ENCODE data around the gene TNFRSF9. TPM values are rescaled to one million over a fixed set of nuclear protein-coding genes. Genes with fewer than 3 reads are reported as not detected.

Gene TNFRSF9
- total RNA-seq, 1 experiment from 2014 or later = not detected

- no peak for TF ChIP-seq NR3C1 (CRISPR knock-in tag; conservative IDR thresholded peaks at IDR 0.05; ENCODE audit: low read depth)
- H3K4me3 Mint-ChIP-seq = no peak overlapping the region
- peaks cover 4% of the 10 kb centered on the region for H3K9me3 Mint-ChIP-seq
- H3K4me1 Mint-ChIP-seq = 0 out of 2 replicates have a peak, but pooled peaks cover 5% of the 10 kb centered on the region
- ChIA-PET POLR2A (no interaction called here), CTCF (interaction anchor here (0.9 to 1.1 kb wide), 2 partner anchors 91 kb away, joined by 3 read pairs; no protein-coding TSS in a partner anchor)
- no peaks in the 10 kb centered on the region for H3K27me3 Mint-ChIP-seq (ENCODE audit: low read depth)
- no peak overlapping the region for H3K27ac Mint-ChIP-seq
- DNase-seq (ENCODE audit: low spot score) (no peak), ATAC-seq (no peak)
- no peaks in the 10 kb centered on the region for H3K36me3 Mint-ChIP-seq
These were observed 41.7 kb downstream of the TNFRSF9 start for GRCh38 chr1:7898962-7899361.

DNA sequence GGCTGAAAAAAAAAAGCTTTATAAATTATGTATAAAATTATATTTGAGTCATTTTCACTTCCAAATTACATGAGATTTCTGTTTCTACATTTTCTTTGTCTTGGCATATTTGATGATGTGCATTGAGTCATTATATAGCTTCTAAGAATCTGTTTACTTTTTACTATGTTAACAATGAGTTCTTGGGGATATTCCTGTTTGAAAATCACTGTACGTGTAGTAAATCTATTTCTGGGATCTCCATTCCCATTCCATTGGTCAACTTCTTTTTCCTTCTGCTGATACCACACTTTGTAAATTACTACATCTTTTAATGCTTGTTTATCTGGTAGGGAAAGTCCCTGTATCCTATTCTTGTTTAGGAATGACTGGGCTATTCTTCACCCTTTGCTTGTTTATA is 43.6 kb downstream of the TNFRSF9 start:
- H3K4me1 Mint-ChIP-seq = 0 out of 2 replicates have a peak, but pooled peaks cover 5% of the 10 kb centered on the region
- no peaks in the 10 kb centered on the region for H3K36me3 Mint-ChIP-seq
- peaks cover 4% of the 10 kb centered on the region for H3K9me3 Mint-ChIP-seq
- no peak for DNase-seq (ENCODE audit: low spot score)
- TF ChIP-seq MXD4 (CRISPR knock-in tag; IDR thresholded peaks at IDR 0.05; ENCODE audit: borderline replicate concordance) (no peak), FOXJ3 (CRISPR knock-in tag; IDR thresholded peaks at IDR 0.05; ENCODE audit: borderline replicate concordance) (no peak), ZNF219 (CRISPR knock-in tag; IDR thresholded peaks at IDR 0.05; ENCODE audit: borderline replicate concordance) (no peak), E2F1 (CRISPR knock-in tag; IDR thresholded peaks at IDR 0.05) (no peak), MYBL2 (CRISPR knock-in tag; IDR thresholded peaks at IDR 0.05) (no peak), ZNF232 (CRISPR knock-in tag; IDR thresholded peaks at IDR 0.05) (no peak), ZNF671 (CRISPR knock-in tag; IDR thresholded peaks at IDR 0.05) (no peak), PRRX2 (CRISPR knock-in tag; IDR thresholded peaks at IDR 0.05) (no peak), PRDM15 (CRISPR knock-in tag; IDR thresholded peaks at IDR 0.05) (no peak), ZNF512 (CRISPR knock-in tag; IDR thresholded peaks at IDR 0.05; ENCODE audit: borderline replicate concordance) (no peak), TP53 (CRISPR knock-in tag; IDR thresholded peaks at IDR 0.05) (no peak), ZNF532 (CRISPR knock-in tag; IDR thresholded peaks at IDR 0.05; ENCODE audit: borderline replicate concordance) (no peak)
- TF ChIP-seq, protein P1, sequence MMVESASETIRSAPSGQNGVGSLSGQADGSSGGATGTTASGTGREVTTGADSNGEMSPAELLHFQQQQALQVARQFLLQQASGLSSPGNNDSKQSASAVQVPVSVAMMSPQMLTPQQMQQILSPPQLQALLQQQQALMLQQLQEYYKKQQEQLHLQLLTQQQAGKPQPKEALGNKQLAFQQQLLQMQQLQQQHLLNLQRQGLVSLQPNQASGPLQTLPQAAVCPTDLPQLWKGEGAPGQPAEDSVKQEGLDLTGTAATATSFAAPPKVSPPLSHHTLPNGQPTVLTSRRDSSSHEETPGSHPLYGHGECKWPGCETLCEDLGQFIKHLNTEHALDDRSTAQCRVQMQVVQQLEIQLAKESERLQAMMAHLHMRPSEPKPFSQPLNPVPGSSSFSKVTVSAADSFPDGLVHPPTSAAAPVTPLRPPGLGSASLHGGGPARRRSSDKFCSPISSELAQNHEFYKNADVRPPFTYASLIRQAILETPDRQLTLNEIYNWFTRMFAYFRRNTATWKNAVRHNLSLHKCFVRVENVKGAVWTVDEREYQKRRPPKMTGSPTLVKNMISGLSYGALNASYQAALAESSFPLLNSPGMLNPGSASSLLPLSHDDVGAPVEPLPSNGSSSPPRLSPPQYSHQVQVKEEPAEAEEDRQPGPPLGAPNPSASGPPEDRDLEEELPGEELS (CRISPR knock-in tag; IDR thresholded peaks at IDR 0.05) = no peak
- TF ChIP-seq, protein P2, sequence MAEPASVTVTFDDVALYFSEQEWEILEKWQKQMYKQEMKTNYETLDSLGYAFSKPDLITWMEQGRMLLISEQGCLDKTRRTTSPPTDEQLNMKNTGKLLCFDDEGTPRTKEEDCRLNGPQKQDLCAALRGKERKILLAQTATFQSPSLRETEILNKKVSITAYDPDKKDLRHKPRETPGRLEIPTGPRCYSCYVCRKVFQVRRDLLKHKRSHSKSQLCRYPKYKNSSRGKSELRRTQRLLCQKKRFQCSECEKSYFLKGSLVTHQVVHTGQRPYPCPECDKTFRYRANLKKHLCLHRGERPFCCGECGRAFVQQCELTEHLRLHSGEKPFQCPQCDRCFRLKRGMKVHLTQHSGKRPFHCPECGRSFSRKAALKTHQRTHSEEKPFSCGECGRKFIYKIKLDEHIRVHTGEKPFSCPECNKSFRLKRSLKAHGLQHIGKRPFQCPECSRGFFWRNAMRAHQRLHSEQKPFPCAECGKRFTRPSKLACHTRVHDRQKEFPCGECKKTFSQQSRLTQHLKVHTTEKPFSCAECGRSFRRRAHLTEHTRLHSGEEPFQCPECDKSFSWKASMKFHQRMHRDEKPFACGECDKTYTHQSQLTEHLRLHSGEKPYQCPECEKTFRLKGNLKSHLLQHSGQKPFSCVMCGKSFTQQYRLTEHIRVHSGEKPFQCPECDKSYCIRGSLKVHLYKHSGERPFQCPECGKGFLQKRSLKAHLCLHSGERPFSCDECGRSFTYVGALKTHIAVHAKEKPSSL (CRISPR knock-in tag; conservative IDR thresholded peaks at IDR 0.05) = no peak
- TF ChIP-seq, protein P3, sequence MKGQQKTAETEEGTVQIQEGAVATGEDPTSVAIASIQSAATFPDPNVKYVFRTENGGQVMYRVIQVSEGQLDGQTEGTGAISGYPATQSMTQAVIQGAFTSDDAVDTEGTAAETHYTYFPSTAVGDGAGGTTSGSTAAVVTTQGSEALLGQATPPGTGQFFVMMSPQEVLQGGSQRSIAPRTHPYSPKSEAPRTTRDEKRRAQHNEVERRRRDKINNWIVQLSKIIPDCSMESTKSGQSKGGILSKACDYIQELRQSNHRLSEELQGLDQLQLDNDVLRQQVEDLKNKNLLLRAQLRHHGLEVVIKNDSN (CRISPR knock-in tag; IDR thresholded peaks at IDR 0.05) = no peak
- H3K27me3 Mint-ChIP-seq (ENCODE audit: low read depth) = no peaks in the 10 kb centered on the region
- ChIA-PET POLR2A (no interaction called here), CTCF (no interaction called here)
- no peak overlapping the region for H3K27ac Mint-ChIP-seq
- H3K4me3 Mint-ChIP-seq = no peak overlapping the region
- no peak for ATAC-seq
